ENCODE data around the gene CD164L2.
A peak's percentile ranks its signal among the peaks of the same experiment; 100 is the strongest.

The CD164L2 gene

GRCh38 chr1:27342778-27343638, 40.1 kb downstream of the CD164L2 start:
- Histone ChIP-seq H3K4me3 (ENCODE audit: low read length) (peak overlapping the region; percentile 70), H3K4me1 (ENCODE audit: control insufficient read depth, insufficient read depth, low read length) (no peaks in the 10 kb centered on the region), H3K9ac (ENCODE audit: low read length) (peak overlapping the region; percentile 43), H3K27ac (ENCODE audit: low read depth, low read length) (no peak overlapping the region), H3K27me3 (ENCODE audit: control insufficient read depth, insufficient read depth, low read length) (no peaks in the 10 kb centered on the region), H3K36me3 (ENCODE audit: control insufficient read depth, insufficient read depth, low read length) (no peaks in the 10 kb centered on the region)

- Histone ChIP-seq H3K36me3 (ENCODE audit: control insufficient read depth, insufficient read depth, low read length) (no peaks in the 10 kb centered on the region), H3K27ac (ENCODE audit: low read depth, low read length) (no peak overlapping the region), H3K27me3 (ENCODE audit: control insufficient read depth, insufficient read depth, low read length) (no peaks in the 10 kb centered on the region), H3K9ac (ENCODE audit: low read length) (peak overlapping the region; percentile 70), H3K4me1 (ENCODE audit: control insufficient read depth, insufficient read depth, low read length) (no peaks in the 10 kb centered on the region), H3K4me3 (ENCODE audit: low read length) (peak overlapping the region; percentile 70)
Measured at GRCh38 chr1:27342391-27342777, 40.7 kb downstream of the CD164L2 start.

GRCh38 chr1:27341525-27342252, 41.4 kb downstream of the CD164L2 start, which contains the start of gene SYTL1:
SYTL1 (plus strand) TSS chr1:27342022; CDS start chr1:27345335, 3,313 bp downstream.
- Histone ChIP-seq H3K4me1 (ENCODE audit: control insufficient read depth, insufficient read depth, low read length) (no peaks in the 10 kb centered on the region), H3K4me3 (ENCODE audit: low read length) (peak within 1 kb of the TSS; percentile 70), H3K9ac (ENCODE audit: low read length) (peak within 1 kb of the TSS; percentile 70), H3K27ac (ENCODE audit: low read depth, low read length) (no peak within 1 kb of the TSS), H3K36me3 (ENCODE audit: control insufficient read depth, insufficient read depth, low read length) (no peaks in the 10 kb centered on the region), H3K27me3 (ENCODE audit: control insufficient read depth, insufficient read depth, low read length) (no peaks in the 10 kb centered on the region)

GRCh38 chr1:27339213-27339612, 43.9 kb downstream of the CD164L2 start:
- Histone ChIP-seq H3K4me3 (ENCODE audit: low read length) (no peak overlapping the region), H3K27ac (ENCODE audit: low read depth, low read length) (no peak overlapping the region), H3K9ac (ENCODE audit: low read length) (no peak overlapping the region), H3K4me1 (ENCODE audit: control insufficient read depth, insufficient read depth, low read length) (no peaks in the 10 kb centered on the region), H3K36me3 (ENCODE audit: control insufficient read depth, insufficient read depth, low read length) (peaks cover 10% of the 10 kb centered on the region), H3K27me3 (ENCODE audit: control insufficient read depth, insufficient read depth, low read length) (no peaks in the 10 kb centered on the region)

- H3K4me3 ChIP-seq (ENCODE audit: low read length) = no peak overlapping the region
- peaks cover 14% of the 10 kb centered on the region for H3K36me3 ChIP-seq (ENCODE audit: control insufficient read depth, insufficient read depth, low read length)
- H3K27me3 ChIP-seq (ENCODE audit: control insufficient read depth, insufficient read depth, low read length) = no peaks in the 10 kb centered on the region
- H3K4me1 ChIP-seq (ENCODE audit: control insufficient read depth, insufficient read depth, low read length) = no peaks in the 10 kb centered on the region
- no peak overlapping the region for H3K9ac ChIP-seq (ENCODE audit: low read length)
- no peak overlapping the region for H3K27ac ChIP-seq (ENCODE audit: low read depth, low read length)
Measured at GRCh38 chr1:27338751-27339150, 44.4 kb downstream of the CD164L2 start.

- Histone ChIP-seq H3K36me3 (ENCODE audit: control insufficient read depth, insufficient read depth, low read length) (peaks cover 20% of the 10 kb centered on the region), H3K27me3 (ENCODE audit: control insufficient read depth, insufficient read depth, low read length) (no peaks in the 10 kb centered on the region), H3K4me1 (ENCODE audit: control insufficient read depth, insufficient read depth, low read length) (no peaks in the 10 kb centered on the region), H3K9ac (ENCODE audit: low read length) (no peak overlapping the region), H3K4me3 (ENCODE audit: low read length) (no peak overlapping the region), H3K27ac (ENCODE audit: low read depth, low read length) (no peak overlapping the region)
Measured at GRCh38 chr1:27336756-27337155, 46.4 kb downstream of the CD164L2 start.

GRCh38 chr1:27335506-27336422, 47.4 kb downstream of the CD164L2 start:
- Histone ChIP-seq H3K4me3 (ENCODE audit: low read length) (no peak overlapping the region), H3K27me3 (ENCODE audit: control insufficient read depth, insufficient read depth, low read length) (no peaks in the 10 kb centered on the region), H3K27ac (ENCODE audit: low read depth, low read length) (no peak overlapping the region), H3K4me1 (ENCODE audit: control insufficient read depth, insufficient read depth, low read length) (no peaks in the 10 kb centered on the region), H3K36me3 (ENCODE audit: control insufficient read depth, insufficient read depth, low read length) (peaks cover 20% of the 10 kb centered on the region), H3K9ac (ENCODE audit: low read length) (no peak overlapping the region)

GRCh38 chr1:27333717-27334279, 49.3 kb downstream of the CD164L2 start:
- no peaks in the 10 kb centered on the region for H3K4me1 ChIP-seq (ENCODE audit: control insufficient read depth, insufficient read depth, low read length)
- H3K27ac ChIP-seq (ENCODE audit: low read depth, low read length) = no peak overlapping the region
- no peaks in the 10 kb centered on the region for H3K27me3 ChIP-seq (ENCODE audit: control insufficient read depth, insufficient read depth, low read length)
- no peak overlapping the region for H3K4me3 ChIP-seq (ENCODE audit: low read length)
- H3K36me3 ChIP-seq (ENCODE audit: control insufficient read depth, insufficient read depth, low read length) = peaks cover 23% of the 10 kb centered on the region
- no peak overlapping the region for H3K9ac ChIP-seq (ENCODE audit: low read length)

- H3K4me3 ChIP-seq (ENCODE audit: low read length) = no peak overlapping the region
- H3K4me1 ChIP-seq (ENCODE audit: control insufficient read depth, insufficient read depth, low read length) = no peaks in the 10 kb centered on the region
- H3K27ac ChIP-seq (ENCODE audit: low read depth, low read length) = no peak overlapping the region
- no peak overlapping the region for H3K9ac ChIP-seq (ENCODE audit: low read length)
- H3K36me3 ChIP-seq (ENCODE audit: control insufficient read depth, insufficient read depth, low read length) = peaks cover 23% of the 10 kb centered on the region
- no peaks in the 10 kb centered on the region for H3K27me3 ChIP-seq (ENCODE audit: control insufficient read depth, insufficient read depth, low read length)
Measured at GRCh38 chr1:27332536-27333281, 50.4 kb downstream of the CD164L2 start.

- H3K27ac ChIP-seq (ENCODE audit: low read depth, low read length) = no peak overlapping the region
- H3K36me3 ChIP-seq (ENCODE audit: control insufficient read depth, insufficient read depth, low read length) = peaks cover 23% of the 10 kb centered on the region
- H3K4me3 ChIP-seq (ENCODE audit: low read length) = no peak overlapping the region
- H3K4me1 ChIP-seq (ENCODE audit: control insufficient read depth, insufficient read depth, low read length) = no peaks in the 10 kb centered on the region
- H3K9ac ChIP-seq (ENCODE audit: low read length) = no peak overlapping the region
- H3K27me3 ChIP-seq (ENCODE audit: control insufficient read depth, insufficient read depth, low read length) = no peaks in the 10 kb centered on the region
Measured at GRCh38 chr1:27331922-27332321, 51.2 kb downstream of the CD164L2 start.

GRCh38 chr1:27331426-27331825, 51.7 kb downstream of the CD164L2 start:
- Histone ChIP-seq H3K4me3 (ENCODE audit: low read length) (no peak overlapping the region), H3K36me3 (ENCODE audit: control insufficient read depth, insufficient read depth, low read length) (peaks cover 23% of the 10 kb centered on the region), H3K27ac (ENCODE audit: low read depth, low read length) (no peak overlapping the region), H3K27me3 (ENCODE audit: control insufficient read depth, insufficient read depth, low read length) (no peaks in the 10 kb centered on the region), H3K9ac (ENCODE audit: low read length) (no peak overlapping the region), H3K4me1 (ENCODE audit: control insufficient read depth, insufficient read depth, low read length) (no peaks in the 10 kb centered on the region)
